ENCODE results near the gene GTF2H2.
"Not testable (repeated sequence)": the region's sequence is repeated elsewhere in the genome, so short reads cannot be mapped to it uniquely, and the experiment has no call there.

DNA sequence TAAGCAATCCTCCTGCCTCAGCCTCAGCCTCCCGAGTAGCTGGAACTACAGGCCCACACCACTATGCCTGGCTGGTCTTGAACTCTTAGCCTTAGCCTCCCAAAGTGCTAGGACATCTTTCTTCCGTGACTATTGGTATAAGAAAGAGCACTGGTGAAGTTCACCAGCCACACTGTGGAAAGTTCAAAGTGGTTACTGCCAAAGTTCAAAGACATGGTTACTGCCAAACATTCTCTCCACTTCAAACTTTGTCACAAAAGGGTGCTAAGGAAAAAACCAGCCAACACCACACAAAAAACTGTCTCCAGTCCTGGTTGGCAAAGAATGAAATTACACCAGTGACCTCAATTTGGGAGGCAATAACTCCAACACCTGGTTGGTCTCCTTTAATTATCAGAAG, 14.9 kb upstream of the GTF2H2 start:
- TF ChIP-seq CTCF, POLR2A (IDR thresholded peaks at IDR 0.05): not testable (repeated sequence)

Data from thyroid gland (tissue), 4 donors.